ENCODE measurements around the gene ECI2.

The ECI2 gene

GRCh38 chr6:4163408-4164116, 28.2 kb upstream of the ECI2 start:
- H3K9me3 Mint-ChIP-seq: peaks cover 6% of the 10 kb centered on the region
- no peak overlapping the region for H3K4me3 Mint-ChIP-seq
- H3K36me3 Mint-ChIP-seq (ENCODE audit: low read depth): no peaks in the 10 kb centered on the region
- no peaks in the 10 kb centered on the region for H3K27me3 Mint-ChIP-seq (ENCODE audit: low read depth)
- H3K4me1 Mint-ChIP-seq (ENCODE audit: low read depth): peaks cover 1% of the 10 kb centered on the region
- DNase-seq (ENCODE audit: low spot score): no peak
- H3K27ac Mint-ChIP-seq: no peak overlapping the region

GRCh38 chr6:4162370-4162769, 27.0 kb upstream of the ECI2 start:
- Mint-ChIP-seq H3K4me1 (ENCODE audit: low read depth) (peaks cover 1% of the 10 kb centered on the region), H3K36me3 (ENCODE audit: low read depth) (no peaks in the 10 kb centered on the region), H3K9me3 (no peaks in the 10 kb centered on the region), H3K27ac (no peak overlapping the region), H3K4me3 (no peak overlapping the region), H3K27me3 (ENCODE audit: low read depth) (no peaks in the 10 kb centered on the region)
- no peak for DNase-seq (ENCODE audit: low spot score)

- Mint-ChIP-seq H3K4me1 (ENCODE audit: low read depth) (peaks cover 4% of the 10 kb centered on the region), H3K9me3 (no peaks in the 10 kb centered on the region), H3K27ac (no peak overlapping the region), H3K4me3 (no peak overlapping the region), H3K27me3 (ENCODE audit: low read depth) (no peaks in the 10 kb centered on the region), H3K36me3 (ENCODE audit: low read depth) (no peaks in the 10 kb centered on the region)
- no peak for DNase-seq (ENCODE audit: low spot score)
These were observed 24.1 kb upstream of the ECI2 start for GRCh38 chr6:4159491-4159890.

- H3K36me3 Mint-ChIP-seq (ENCODE audit: low read depth): no peaks in the 10 kb centered on the region
- H3K4me3 Mint-ChIP-seq: no peak overlapping the region
- no peaks in the 10 kb centered on the region for H3K9me3 Mint-ChIP-seq
- H3K4me1 Mint-ChIP-seq (ENCODE audit: low read depth): peaks cover 4% of the 10 kb centered on the region
- no peak overlapping the region for H3K27ac Mint-ChIP-seq
- no peak for DNase-seq (ENCODE audit: low spot score)
- peaks cover 2% of the 10 kb centered on the region for H3K27me3 Mint-ChIP-seq (ENCODE audit: low read depth)
These were observed 22.1 kb upstream of the ECI2 start for GRCh38 chr6:4157506-4157905.

GRCh38 chr6:4155848-4156466, 20.6 kb upstream of the ECI2 start:
- peaks cover 8% of the 10 kb centered on the region for H3K27me3 Mint-ChIP-seq (ENCODE audit: low read depth)
- peak overlapping the region; percentile 14 for H3K4me3 Mint-ChIP-seq
- H3K27ac Mint-ChIP-seq: peak overlapping the region; percentile 53
- DNase-seq (ENCODE audit: low spot score): peak; percentile 74
- no peaks in the 10 kb centered on the region for H3K9me3 Mint-ChIP-seq
- no peaks in the 10 kb centered on the region for H3K36me3 Mint-ChIP-seq (ENCODE audit: low read depth)
- peaks cover 4% of the 10 kb centered on the region for H3K4me1 Mint-ChIP-seq (ENCODE audit: low read depth)

GRCh38 chr6:4153514-4153985, 18.2 kb upstream of the ECI2 start:
- no peak overlapping the region for H3K4me3 Mint-ChIP-seq
- DNase-seq (ENCODE audit: low spot score): no peak

GRCh38 chr6:4145083-4145482, 9.7 kb upstream of the ECI2 start:
- Mint-ChIP-seq H3K4me3 (no peak overlapping the region), H3K36me3 (ENCODE audit: low read depth) (no peaks in the 10 kb centered on the region), H3K9me3 (no peaks in the 10 kb centered on the region), H3K27ac (no peak overlapping the region), H3K4me1 (ENCODE audit: low read depth) (peaks cover 2% of the 10 kb centered on the region), H3K27me3 (ENCODE audit: low read depth) (peaks cover 5% of the 10 kb centered on the region)
- DNase-seq (ENCODE audit: low spot score): no peak

More at GRCh38 chr6:4153514-4153985, 18.2 kb upstream of the ECI2 start:
- H3K4me1 Mint-ChIP-seq (ENCODE audit: low read depth): peaks cover 4% of the 10 kb centered on the region
- no peak overlapping the region for H3K27ac Mint-ChIP-seq
- H3K27me3 Mint-ChIP-seq (ENCODE audit: low read depth): peaks cover 22% of the 10 kb centered on the region
- H3K9me3 Mint-ChIP-seq: no peaks in the 10 kb centered on the region
- H3K36me3 Mint-ChIP-seq (ENCODE audit: low read depth): no peaks in the 10 kb centered on the region

- Mint-ChIP-seq H3K27ac (no peak overlapping the region), H3K36me3 (ENCODE audit: low read depth) (no peaks in the 10 kb centered on the region), H3K4me1 (ENCODE audit: low read depth) (peaks cover 19% of the 10 kb centered on the region), H3K4me3 (no peak overlapping the region), H3K9me3 (no peaks in the 10 kb centered on the region), H3K27me3 (ENCODE audit: low read depth) (no peaks in the 10 kb centered on the region)
- DNase-seq (ENCODE audit: low spot score): no peak
These were observed 3.9 kb upstream of the ECI2 start for GRCh38 chr6:4139272-4139671.

- Mint-ChIP-seq H3K27me3 (ENCODE audit: low read depth) (no peaks in the 10 kb centered on the region), H3K9me3 (no peaks in the 10 kb centered on the region), H3K4me3 (no peak overlapping the region), H3K36me3 (ENCODE audit: low read depth) (peaks cover 4% of the 10 kb centered on the region), H3K27ac (no peak overlapping the region), H3K4me1 (ENCODE audit: low read depth) (peaks cover 28% of the 10 kb centered on the region)
- DNase-seq (ENCODE audit: low spot score): no peak
These were observed 2.8 kb upstream of the ECI2 start for GRCh38 chr6:4138186-4138585.

GRCh38 chr6:4136354-4136831, 1.0 kb upstream of the ECI2 start:
- Mint-ChIP-seq H3K27me3 (ENCODE audit: low read depth) (no peaks in the 10 kb centered on the region), H3K9me3 (peaks cover 6% of the 10 kb centered on the region), H3K27ac (peak overlapping the region; percentile 89), H3K4me1 (ENCODE audit: low read depth) (peaks cover 28% of the 10 kb centered on the region), H3K4me3 (peak overlapping the region; percentile 89), H3K36me3 (ENCODE audit: low read depth) (peaks cover 19% of the 10 kb centered on the region)
- DNase-seq (ENCODE audit: low spot score): no peak

- Mint-ChIP-seq H3K27ac (peak overlapping the region; percentile 89), H3K9me3 (peaks cover 6% of the 10 kb centered on the region), H3K36me3 (ENCODE audit: low read depth) (peaks cover 24% of the 10 kb centered on the region), H3K4me3 (peak overlapping the region; percentile 89), H3K4me1 (ENCODE audit: low read depth) (peaks cover 28% of the 10 kb centered on the region), H3K27me3 (ENCODE audit: low read depth) (no peaks in the 10 kb centered on the region)
- DNase-seq (ENCODE audit: low spot score): peak; percentile 90
These were observed 434 bp upstream of the ECI2 start for GRCh38 chr6:4135665-4136353.

GRCh38 chr6:4133941-4134838, 1.2 kb downstream of the ECI2 start:
- Mint-ChIP-seq H3K27me3 (ENCODE audit: low read depth) (no peaks in the 10 kb centered on the region), H3K4me1 (ENCODE audit: low read depth) (peaks cover 26% of the 10 kb centered on the region), H3K27ac (peak overlapping the region; percentile 94), H3K9me3 (peaks cover 6% of the 10 kb centered on the region), H3K4me3 (peak overlapping the region; percentile 90), H3K36me3 (ENCODE audit: low read depth) (peaks cover 38% of the 10 kb centered on the region)
- DNase-seq (ENCODE audit: low spot score): peak; percentile 18

- Mint-ChIP-seq H3K4me1 (ENCODE audit: low read depth) (peaks cover 13% of the 10 kb centered on the region), H3K27ac (no peak overlapping the region), H3K27me3 (ENCODE audit: low read depth) (no peaks in the 10 kb centered on the region), H3K9me3 (peaks cover 6% of the 10 kb centered on the region), H3K4me3 (no peak overlapping the region), H3K36me3 (ENCODE audit: low read depth) (peaks cover 62% of the 10 kb centered on the region)
- no peak for DNase-seq (ENCODE audit: low spot score)
These were observed 4.9 kb downstream of the ECI2 start for GRCh38 chr6:4130357-4130987.
